GM18858 (cell line): ENCODE measurements around the gene TMEM258.

Experiments
- ATAC-seq: cut with Tn5 transposase; IDR thresholded peaks from one replicate; pipeline ENCODE4 v1.9.1; 2021; ENCODE audit not compliant: unreplicated experiment

Gene TMEM258

GRCh38 chr11:61777234-61778090, 14.9 kb downstream of the TMEM258 start:
- no peak for ATAC-seq

- ATAC-seq, result no peak
These were observed 15.8 kb downstream of the TMEM258 start for GRCh38 chr11:61776561-61777075.

GRCh38 chr11:61775606-61776554, 16.5 kb downstream of the TMEM258 start:
- no peak for ATAC-seq

GRCh38 chr11:61775106-61775505, 17.3 kb downstream of the TMEM258 start:
- ATAC-seq, result no peak

GRCh38 chr11:61774411-61774810, 18.0 kb downstream of the TMEM258 start:
- ATAC-seq, result no peak

GRCh38 chr11:61773809-61774208, 18.6 kb downstream of the TMEM258 start:
- ATAC-seq, result no peak

- ATAC-seq, result no peak
These were observed 19.0 kb downstream of the TMEM258 start for GRCh38 chr11:61773356-61773755.

GRCh38 chr11:61771985-61772455, 20.4 kb downstream of the TMEM258 start:
- no peak for ATAC-seq

GRCh38 chr11:61771195-61771894, 21.1 kb downstream of the TMEM258 start:
- no peak for ATAC-seq

GRCh38 chr11:61769946-61770683, 22.3 kb downstream of the TMEM258 start:
- ATAC-seq, result no peak

- no peak for ATAC-seq
These were observed 23.1 kb downstream of the TMEM258 start for GRCh38 chr11:61769169-61769920.

GRCh38 chr11:61768376-61769076, 23.9 kb downstream of the TMEM258 start:
- ATAC-seq, result no peak

- no peak for ATAC-seq
These were observed 26.0 kb downstream of the TMEM258 start for GRCh38 chr11:61766353-61766841.

- no peak for ATAC-seq
These were observed 26.7 kb downstream of the TMEM258 start for GRCh38 chr11:61765550-61766253.

GRCh38 chr11:61764606-61765260, 27.7 kb downstream of the TMEM258 start:
- no peak for ATAC-seq

GRCh38 chr11:61763930-61764605, 28.3 kb downstream of the TMEM258 start:
- ATAC-seq, result no peak

GRCh38 chr11:61762798-61763197, 29.6 kb downstream of the TMEM258 start:
- ATAC-seq, result no peak
